ENCODE measurements around the gene RANBP9. TPM values are rescaled to one million over a fixed set of nuclear protein-coding genes. Genes with fewer than 3 reads are reported as not detected.

RANBP9 gene
- total RNA-seq, 6 experiments from 2014 or later: 37.7 to 42.3 (median 40.8) TPM

DNA sequence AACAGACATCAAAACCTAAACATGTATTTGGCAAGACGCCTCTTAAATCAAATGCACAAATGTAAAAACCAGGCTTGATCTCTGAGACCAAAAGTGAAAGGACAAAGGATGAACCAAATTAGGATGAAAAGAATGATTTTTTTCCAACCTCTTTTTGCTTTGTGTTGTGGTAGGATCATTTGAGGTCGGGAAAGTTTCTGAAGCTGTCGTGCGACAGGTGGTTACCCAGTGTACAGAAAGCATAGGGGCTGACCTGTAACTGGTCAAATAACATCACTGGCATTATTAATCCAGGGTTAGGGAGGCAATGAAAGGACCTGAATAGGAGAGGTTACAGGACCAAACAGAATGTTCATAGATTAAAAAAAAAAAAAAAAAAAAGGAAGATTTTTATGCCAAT, 114.6 kb downstream of the RANBP9 start:
- Mint-ChIP-seq H3K27ac (no peak overlapping the region), H3K4me3 (no peak overlapping the region), H3K27me3 (ENCODE audit: insufficient read depth) (no peaks in the 10 kb centered on the region), H3K36me3 (ENCODE audit: low read depth) (no peaks in the 10 kb centered on the region), H3K4me1 (ENCODE audit: low read depth) (peaks cover 22% of the 10 kb centered on the region), H3K9me3 (no peaks in the 10 kb centered on the region)
- no peak for TF ChIP-seq CTCF (IDR thresholded peaks at IDR 0.05)
- DNase-seq: no peak

- no peaks in the 10 kb centered on the region for H3K9me3 Mint-ChIP-seq
- H3K27me3 Mint-ChIP-seq (ENCODE audit: insufficient read depth): no peaks in the 10 kb centered on the region; the same call in 1 of the 2 replicates
- DNase-seq: no peak
- peak overlapping the region; percentile 68 for H3K27ac Mint-ChIP-seq
- TF ChIP-seq CTCF (IDR thresholded peaks at IDR 0.05): no peak
- H3K4me3 Mint-ChIP-seq: no peak overlapping the region
- H3K36me3 Mint-ChIP-seq (ENCODE audit: low read depth): peaks cover 4% of the 10 kb centered on the region; the same call in 1 of the 2 replicates
- peaks cover 22% of the 10 kb centered on the region for H3K4me1 Mint-ChIP-seq (ENCODE audit: low read depth)
These were observed 117.9 kb downstream of the RANBP9 start for GRCh38 chr6:13593720-13594119.

DNA sequence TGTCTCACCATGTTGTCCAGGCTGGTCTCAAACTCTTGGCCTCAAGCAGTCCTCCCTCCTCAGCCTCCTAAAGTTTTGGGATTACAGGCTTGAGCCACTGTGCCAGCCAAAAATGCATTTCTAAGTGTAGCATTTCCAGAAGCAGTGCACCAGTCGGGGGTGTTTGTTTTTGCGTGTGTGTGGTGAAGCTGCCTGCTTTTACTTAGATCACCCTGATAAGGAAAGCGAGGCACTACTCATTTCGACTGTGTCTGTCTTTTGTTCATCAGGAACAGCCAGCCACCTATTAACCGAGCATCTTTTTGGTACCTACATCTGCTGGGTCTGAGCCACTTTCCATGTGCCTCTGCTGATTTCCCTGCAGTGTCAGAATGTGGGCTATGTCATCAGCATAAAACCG, 118.5 kb downstream of the RANBP9 start:
- H3K36me3 Mint-ChIP-seq (ENCODE audit: low read depth): peaks cover 4% of the 10 kb centered on the region; the same call in 1 of the 2 replicates
- no peak for TF ChIP-seq CTCF (IDR thresholded peaks at IDR 0.05)
- DNase-seq: no peak
- H3K9me3 Mint-ChIP-seq: no peaks in the 10 kb centered on the region
- H3K27me3 Mint-ChIP-seq (ENCODE audit: insufficient read depth): no peaks in the 10 kb centered on the region; the same call in 1 of the 2 replicates
- H3K4me1 Mint-ChIP-seq (ENCODE audit: low read depth): peaks cover 24% of the 10 kb centered on the region
- peak overlapping the region; percentile 38; the same call in 1 of the 2 replicates for H3K27ac Mint-ChIP-seq
- H3K4me3 Mint-ChIP-seq: no peak overlapping the region

GRCh38 chr6:13591205-13591921, 120.3 kb downstream of the RANBP9 start:
- Mint-ChIP-seq H3K4me1 (ENCODE audit: low read depth) (peaks cover 42% of the 10 kb centered on the region), H3K27ac (no peak overlapping the region)

GRCh38 chr6:13590574-13591153, 121.0 kb downstream of the RANBP9 start:
- no peak for TF ChIP-seq CTCF (IDR thresholded peaks at IDR 0.05)
- Mint-ChIP-seq H3K9me3 (no peaks in the 10 kb centered on the region), H3K4me3 (no peak overlapping the region), H3K27ac (no peak overlapping the region), H3K4me1 (ENCODE audit: low read depth) (peaks cover 43% of the 10 kb centered on the region), H3K27me3 (ENCODE audit: insufficient read depth) (no peaks in the 10 kb centered on the region; the same call in 1 of the 2 replicates), H3K36me3 (ENCODE audit: low read depth) (peaks cover 4% of the 10 kb centered on the region; the same call in 1 of the 2 replicates)
- DNase-seq: no peak

More at GRCh38 chr6:13591205-13591921, 120.3 kb downstream of the RANBP9 start:
- Mint-ChIP-seq H3K36me3 (ENCODE audit: low read depth) (peaks cover 4% of the 10 kb centered on the region; the same call in 1 of the 2 replicates), H3K4me3 (no peak overlapping the region), H3K27me3 (ENCODE audit: insufficient read depth) (no peaks in the 10 kb centered on the region; the same call in 1 of the 2 replicates), H3K9me3 (no peaks in the 10 kb centered on the region)
- no peak for DNase-seq
- TF ChIP-seq CTCF (IDR thresholded peaks at IDR 0.05): no peak
